ENCODE data around the gene LRRC52.

Gene LRRC52

GRCh38 chr1:165542015-165542631, 1.7 kb upstream of the LRRC52 start:
- Histone ChIP-seq H4K5ac (ENCODE audit: low read length) (no peak overlapping the region), H2BK120ac (ENCODE audit: low read depth, low read length) (no peak overlapping the region), H3K27me3 (ENCODE audit: insufficient read depth, low read length, poor library complexity) (no peaks in the 10 kb centered on the region), H3K56ac (ENCODE audit: low read length) (no peak overlapping the region), H2AK5ac (ENCODE audit: low read length) (no peak overlapping the region), H3K36me3 (ENCODE audit: control insufficient read depth, insufficient read depth, low read length) (no peaks in the 10 kb centered on the region), H3K9ac (ENCODE audit: low read length) (no peak overlapping the region), H2BK5ac (ENCODE audit: low read length) (no peak overlapping the region), H2BK15ac (replicated peaks; ENCODE audit: low read depth) (no peak overlapping the region), H3K27ac (ENCODE audit: low read depth, low read length) (no peak overlapping the region), H3K79me2 (ENCODE audit: control insufficient read depth, insufficient read depth, low read length) (no peaks in the 10 kb centered on the region), H3K18ac (ENCODE audit: low read length) (no peak overlapping the region), H3K4me1 (ENCODE audit: control insufficient read depth, low read depth, low read length) (peaks cover 6% of the 10 kb centered on the region), H3K23ac (ENCODE audit: low read length) (no peak overlapping the region), H3K4me2 (ENCODE audit: low read length) (no peak overlapping the region), H4K8ac (ENCODE audit: low read depth, low read length) (no peak overlapping the region), H3K4me3 (ENCODE audit: low read length) (no peak overlapping the region), H3K4ac (ENCODE audit: low read depth, low read length) (no peak overlapping the region), H3K79me1 (ENCODE audit: low read length) (no peaks in the 10 kb centered on the region)
- no peak for DNase-seq
- no CpG with 5 or more reads among the region's 6 CpGs for WGBS (ENCODE audit: extremely low coverage, insufficient coverage, low lambda C conversion rate)

GRCh38 chr1:165542647-165543046, 1.2 kb upstream of the LRRC52 start:
- Histone ChIP-seq H3K4ac (ENCODE audit: low read depth, low read length) (no peak overlapping the region), H3K18ac (ENCODE audit: low read length) (no peak overlapping the region), H2BK120ac (ENCODE audit: low read depth, low read length) (no peak overlapping the region), H3K79me1 (ENCODE audit: low read length) (no peaks in the 10 kb centered on the region), H3K27ac (ENCODE audit: low read depth, low read length) (no peak overlapping the region), H4K8ac (ENCODE audit: low read depth, low read length) (no peak overlapping the region), H3K36me3 (ENCODE audit: control insufficient read depth, insufficient read depth, low read length) (no peaks in the 10 kb centered on the region), H2BK5ac (ENCODE audit: low read length) (no peak overlapping the region), H3K27me3 (ENCODE audit: insufficient read depth, low read length, poor library complexity) (no peaks in the 10 kb centered on the region), H2AK5ac (ENCODE audit: low read length) (no peak overlapping the region), H3K9ac (ENCODE audit: low read length) (no peak overlapping the region), H4K5ac (ENCODE audit: low read length) (no peak overlapping the region), H3K4me1 (ENCODE audit: control insufficient read depth, low read depth, low read length) (peaks cover 6% of the 10 kb centered on the region), H2BK15ac (replicated peaks; ENCODE audit: low read depth) (no peak overlapping the region), H3K56ac (ENCODE audit: low read length) (no peak overlapping the region), H3K23ac (ENCODE audit: low read length) (no peak overlapping the region), H3K4me3 (ENCODE audit: low read length) (no peak overlapping the region), H3K79me2 (ENCODE audit: control insufficient read depth, insufficient read depth, low read length) (no peaks in the 10 kb centered on the region), H3K4me2 (ENCODE audit: low read length) (no peak overlapping the region)
- no peak for DNase-seq
- no CpG with 5 or more reads among the region's 1 CpG for WGBS (ENCODE audit: extremely low coverage, insufficient coverage, low lambda C conversion rate)

DNA sequence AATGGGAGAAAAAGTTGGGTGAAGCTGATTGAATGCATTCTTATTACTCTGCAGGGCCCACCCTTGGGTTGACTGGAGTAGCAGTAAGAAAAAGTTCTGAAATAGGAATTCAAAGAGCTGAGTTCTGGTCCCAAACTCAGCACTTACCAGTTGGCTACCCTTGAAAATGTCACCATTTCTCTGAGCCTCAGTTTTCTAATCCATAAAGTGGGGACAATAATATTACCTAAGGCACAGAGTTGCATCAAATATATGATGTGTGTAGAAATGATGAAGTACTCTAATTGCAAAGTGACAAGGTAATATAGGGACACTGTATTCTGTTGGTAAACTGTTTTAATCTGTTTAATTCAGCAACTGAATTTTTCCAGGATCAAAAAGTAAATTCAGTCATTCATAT, 1.2 kb downstream of the LRRC52 start:
- Histone ChIP-seq H3K56ac (ENCODE audit: low read length) (no peak overlapping the region), H3K4me1 (ENCODE audit: control insufficient read depth, low read depth, low read length) (peaks cover 6% of the 10 kb centered on the region), H4K5ac (ENCODE audit: low read length) (no peak overlapping the region), H2BK5ac (ENCODE audit: low read length) (no peak overlapping the region), H3K4me3 (ENCODE audit: low read length) (no peak overlapping the region), H3K18ac (ENCODE audit: low read length) (no peak overlapping the region), H3K9ac (ENCODE audit: low read length) (no peak overlapping the region), H3K23ac (ENCODE audit: low read length) (no peak overlapping the region), H3K27me3 (ENCODE audit: insufficient read depth, low read length, poor library complexity) (no peaks in the 10 kb centered on the region), H3K79me1 (ENCODE audit: low read length) (no peaks in the 10 kb centered on the region), H3K36me3 (ENCODE audit: control insufficient read depth, insufficient read depth, low read length) (no peaks in the 10 kb centered on the region), H2BK15ac (replicated peaks; ENCODE audit: low read depth) (no peak overlapping the region), H3K4me2 (ENCODE audit: low read length) (no peak overlapping the region), H4K8ac (ENCODE audit: low read depth, low read length) (no peak overlapping the region), H2AK5ac (ENCODE audit: low read length) (no peak overlapping the region), H2BK120ac (ENCODE audit: low read depth, low read length) (no peak overlapping the region), H3K27ac (ENCODE audit: low read depth, low read length) (no peak overlapping the region), H3K4ac (ENCODE audit: low read depth, low read length) (no peak overlapping the region), H3K79me2 (ENCODE audit: control insufficient read depth, insufficient read depth, low read length) (no peaks in the 10 kb centered on the region)
- no peak for DNase-seq

DNA sequence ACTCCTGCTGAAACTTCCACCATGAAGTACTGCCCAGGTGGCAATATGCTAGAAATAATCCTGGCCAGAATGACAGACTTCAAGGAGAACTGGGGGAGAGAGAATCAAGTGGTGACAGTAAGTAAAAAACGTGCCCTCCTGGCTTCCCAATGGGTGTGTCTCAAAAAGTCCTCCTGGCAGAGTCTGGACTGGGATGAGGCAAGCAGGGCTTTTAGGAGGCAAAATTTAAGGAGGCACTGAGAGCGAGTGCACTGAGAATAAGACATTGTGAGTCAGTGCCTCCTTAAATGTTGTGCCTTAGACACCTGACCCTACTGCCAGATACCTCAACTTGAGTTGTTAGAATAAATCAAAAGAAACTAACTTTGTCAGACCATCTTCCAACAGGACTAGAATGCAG, 2.2 kb downstream of the LRRC52 start:
- Histone ChIP-seq H2AK5ac (ENCODE audit: low read length) (no peak overlapping the region), H2BK120ac (ENCODE audit: low read depth, low read length) (no peak overlapping the region), H3K27me3 (ENCODE audit: insufficient read depth, low read length, poor library complexity) (no peaks in the 10 kb centered on the region), H3K4ac (ENCODE audit: low read depth, low read length) (no peak overlapping the region), H2BK15ac (replicated peaks; ENCODE audit: low read depth) (no peak overlapping the region), H3K4me2 (ENCODE audit: low read length) (no peak overlapping the region), H3K79me2 (ENCODE audit: control insufficient read depth, insufficient read depth, low read length) (no peaks in the 10 kb centered on the region), H4K8ac (ENCODE audit: low read depth, low read length) (no peak overlapping the region), H3K27ac (ENCODE audit: low read depth, low read length) (no peak overlapping the region), H4K5ac (ENCODE audit: low read length) (no peak overlapping the region), H3K4me1 (ENCODE audit: control insufficient read depth, low read depth, low read length) (peaks cover 6% of the 10 kb centered on the region), H3K18ac (ENCODE audit: low read length) (no peak overlapping the region), H3K36me3 (ENCODE audit: control insufficient read depth, insufficient read depth, low read length) (no peaks in the 10 kb centered on the region), H3K9ac (ENCODE audit: low read length) (no peak overlapping the region), H3K56ac (ENCODE audit: low read length) (no peak overlapping the region), H2BK5ac (ENCODE audit: low read length) (no peak overlapping the region), H3K23ac (ENCODE audit: low read length) (no peak overlapping the region), H3K4me3 (ENCODE audit: low read length) (no peak overlapping the region), H3K79me1 (ENCODE audit: low read length) (no peaks in the 10 kb centered on the region)
- DNase-seq: no peak
- WGBS (ENCODE audit: extremely low coverage, insufficient coverage, low lambda C conversion rate): no CpG with 5 or more reads among the region's 2 CpGs

GRCh38 chr1:165549973-165550372, 6.2 kb downstream of the LRRC52 start:
- H3K23ac ChIP-seq (ENCODE audit: low read length): no peak overlapping the region
- no peaks in the 10 kb centered on the region for H3K27me3 ChIP-seq (ENCODE audit: insufficient read depth, low read length, poor library complexity)
- DNase-seq: no peak
- no peak overlapping the region for H2BK120ac ChIP-seq (ENCODE audit: low read depth, low read length)
- H3K4me3 ChIP-seq (ENCODE audit: low read length): no peak overlapping the region
- no peak overlapping the region for H2AK5ac ChIP-seq (ENCODE audit: low read length)
- H3K79me2 ChIP-seq (ENCODE audit: control insufficient read depth, insufficient read depth, low read length): no peaks in the 10 kb centered on the region
- H3K27ac ChIP-seq (ENCODE audit: low read depth, low read length): no peak overlapping the region
- no peak overlapping the region for H3K18ac ChIP-seq (ENCODE audit: low read length)
- no peaks in the 10 kb centered on the region for H3K4me1 ChIP-seq (ENCODE audit: control insufficient read depth, low read depth, low read length)
- H2BK5ac ChIP-seq (ENCODE audit: low read length): no peak overlapping the region
- no peaks in the 10 kb centered on the region for H3K36me3 ChIP-seq (ENCODE audit: control insufficient read depth, insufficient read depth, low read length)
- WGBS (ENCODE audit: extremely low coverage, insufficient coverage, low lambda C conversion rate): no CpG with 5 or more reads among the region's 2 CpGs
- H4K5ac ChIP-seq (ENCODE audit: low read length): no peak overlapping the region
- no peak overlapping the region for H3K4ac ChIP-seq (ENCODE audit: low read depth, low read length)
- H2BK15ac ChIP-seq (replicated peaks; ENCODE audit: low read depth): no peak overlapping the region
- no peak overlapping the region for H3K9ac ChIP-seq (ENCODE audit: low read length)
- no peaks in the 10 kb centered on the region for H3K79me1 ChIP-seq (ENCODE audit: low read length)
- no peak overlapping the region for H3K56ac ChIP-seq (ENCODE audit: low read length)
- no peak overlapping the region for H3K4me2 ChIP-seq (ENCODE audit: low read length)
- no peak overlapping the region for H4K8ac ChIP-seq (ENCODE audit: low read depth, low read length)

DNA sequence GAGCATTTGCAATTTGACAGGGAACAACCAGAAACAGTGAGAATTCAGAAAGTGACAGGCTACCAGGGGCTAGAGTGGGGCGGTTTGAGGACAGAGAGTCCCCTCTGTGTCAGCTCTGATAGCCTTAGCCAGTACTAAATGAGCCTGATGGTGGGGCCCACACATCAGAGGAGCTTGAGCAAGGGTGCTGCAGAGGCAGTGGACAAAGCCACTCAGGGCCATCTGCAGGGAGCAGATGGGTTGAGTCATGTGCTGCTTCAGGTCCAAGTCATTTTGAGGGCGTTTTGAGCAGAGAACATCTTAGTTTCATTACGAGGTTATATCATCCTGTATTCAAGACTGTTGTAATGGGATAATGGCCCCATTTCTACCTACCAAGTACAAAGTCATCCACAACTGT, 7.7 kb downstream of the LRRC52 start:
- Histone ChIP-seq H2BK5ac (ENCODE audit: low read length) (no peak overlapping the region), H3K4me3 (ENCODE audit: low read length) (no peak overlapping the region), H3K4me1 (ENCODE audit: control insufficient read depth, low read depth, low read length) (no peaks in the 10 kb centered on the region), H3K9ac (ENCODE audit: low read length) (no peak overlapping the region), H4K8ac (ENCODE audit: low read depth, low read length) (no peak overlapping the region), H3K79me1 (ENCODE audit: low read length) (no peaks in the 10 kb centered on the region), H3K27ac (ENCODE audit: low read depth, low read length) (no peak overlapping the region), H3K4ac (ENCODE audit: low read depth, low read length) (no peak overlapping the region), H4K5ac (ENCODE audit: low read length) (no peak overlapping the region), H3K27me3 (ENCODE audit: insufficient read depth, low read length, poor library complexity) (no peaks in the 10 kb centered on the region), H3K79me2 (ENCODE audit: control insufficient read depth, insufficient read depth, low read length) (no peaks in the 10 kb centered on the region), H3K23ac (ENCODE audit: low read length) (no peak overlapping the region), H2AK5ac (ENCODE audit: low read length) (no peak overlapping the region), H3K4me2 (ENCODE audit: low read length) (no peak overlapping the region), H3K36me3 (ENCODE audit: control insufficient read depth, insufficient read depth, low read length) (no peaks in the 10 kb centered on the region), H2BK120ac (ENCODE audit: low read depth, low read length) (no peak overlapping the region), H2BK15ac (replicated peaks; ENCODE audit: low read depth) (no peak overlapping the region), H3K18ac (ENCODE audit: low read length) (no peak overlapping the region), H3K56ac (ENCODE audit: low read length) (no peak overlapping the region)
- whole genome bisulfite sequencing (ENCODE audit: extremely low coverage, insufficient coverage, low lambda C conversion rate): no CpG with 5 or more reads among the region's 3 CpGs
- DNase-seq: no peak
